AG09319 (cell line): Measurements from ENCODE around the gene KCNIP4.
"Not testable (repeated sequence)": the region's sequence is repeated elsewhere in the genome, so short reads cannot be mapped to it uniquely, and the experiment has no call there.

ENCODE experiments used
- DNase-seq: peaks from one replicate; pipeline ENCODE4 v3.0.0-alpha.2; 2010; ENCODE audit warnings: low read depth; ENCODE audit errors: extremely low read depth
- CTCF ChIP-seq: IDR thresholded peaks from 2 replicates; pipeline ENCODE4 v1.5.1; 2011; ENCODE audit warnings: low read depth, mild to moderate bottlenecking, inconsistent platforms, low read length, moderate library complexity

Gene KCNIP4

GRCh38 chr4:20761826-20762225 is 1186.7 kb downstream of the KCNIP4 start:
- DNase-seq = no peak
- TF ChIP-seq CTCF = no peak

- DNase-seq = no peak
- TF ChIP-seq CTCF = no peak
Observed at GRCh38 chr4:20761382-20761781, 1187.2 kb downstream of the KCNIP4 start.

- DNase-seq = no peak
- no peak for TF ChIP-seq CTCF
Observed at GRCh38 chr4:20760053-20760452, 1188.5 kb downstream of the KCNIP4 start.

GRCh38 chr4:20754036-20754435 is 1194.5 kb downstream of the KCNIP4 start:
- no peak for TF ChIP-seq CTCF
- DNase-seq = no peak

GRCh38 chr4:20752641-20753040 is 1195.9 kb downstream of the KCNIP4 start:
- no peak for TF ChIP-seq CTCF
- DNase-seq = no peak

GRCh38 chr4:20746000-20746399 is 1202.6 kb downstream of the KCNIP4 start:
- not testable (repeated sequence) for DNase-seq

GRCh38 chr4:20735931-20736330 is 1212.6 kb downstream of the KCNIP4 start:
- TF ChIP-seq CTCF = no peak
- DNase-seq = no peak

- no peak for DNase-seq
Observed at GRCh38 chr4:20724915-20725314, 1223.7 kb downstream of the KCNIP4 start.

More at GRCh38 chr4:20724915-20725314, 1223.7 kb downstream of the KCNIP4 start:
- no peak for TF ChIP-seq CTCF
